H1 (cell line): ENCODE results near the gene BHLHE23. TPM values are rescaled to one million over a fixed set of nuclear protein-coding genes. Genes with fewer than 3 reads are reported as not detected.

Experiments used
- CBX5 ChIP-seq: fragments of 300-800, 300-1000 bp; sonication (generic); IDR thresholded peaks from 2 replicates; pipeline ENCODE4 v1.7.1; 2016; ENCODE audit warnings: antibody characterized with exemption, low read length, low read depth
- EP300 ChIP-seq, 2 experiments: IDR thresholded peaks; 1 replicate in 1 of 2; 2 replicates in 1 of 2; pipeline ENCODE4 v1.6.1; 2011 to 2012; ENCODE audit warnings: low read depth in 2 of 2, low read length in 2 of 2, mild to moderate bottlenecking in 2 of 2, borderline replicate concordance in 1 of 2, inconsistent platforms in 1 of 2, moderate library complexity in 1 of 2
- MAFK ChIP-seq: IDR thresholded peaks from 2 replicates; pipeline ENCODE4 v1.6.1; 2012; ENCODE audit warnings: low read depth, mild to moderate bottlenecking, improper control_type of control experiment, low read length
- RXRA ChIP-seq: IDR thresholded peaks from 2 replicates; pipeline ENCODE4 v1.6.1; 2011; ENCODE audit warnings: low read depth, mild to moderate bottlenecking, low read length, moderate library complexity; ENCODE audit not compliant: insufficient read depth
- TEAD4 ChIP-seq: IDR thresholded peaks from 2 replicates; pipeline ENCODE4 v1.6.1; 2012; ENCODE audit warnings: low read depth, low read length, inconsistent platforms, mixed read lengths
- ZNF274 ChIP-seq: IDR thresholded peaks from 2 replicates; pipeline ENCODE4 v1.7.0; 2012; ENCODE audit warnings: low read length, borderline replicate concordance; ENCODE audit errors: extremely low read depth
- polyA plus RNA-seq, 7 experiments: library from polyadenylated mRNA; depleted of rRNA in 3 of 7; stranded (reverse) in 5 of 7; unstranded in 2 of 7; fragments of >200 nt in 5 of 7; fragments of 200-250 nt in 2 of 7; gene quantifications; 1 replicate in 5 of 7; 2 replicates in 1 of 7; 4 replicates in 1 of 7; pipeline versions ENCODE4 v1.2.1 to v1.2.3, GENCODE V29; 2011 to 2013; ENCODE audit warnings: missing spikeins in 2 of 7, mixed read lengths in 2 of 7
- total RNA-seq: library from RNA; stranded (reverse); fragmentation: NEBNext Ultra II Directional; extraction: Animal tissue kit (Norgen Biotek cat#: 25700); gene quantifications from 2 replicates; pipeline ENCODE4 v1.2.1, GENCODE V29; 2021
- TF ChIP-seq, protein P1 (sequence below): IDR thresholded peaks from 2 replicates; pipeline ENCODE4 v1.6.1; 2012; ENCODE audit warnings: low read length, inconsistent platforms

The BHLHE23 gene
- total and polyA plus RNA-seq, 2 of the 8 experiments (the other 6 are each of a cell fraction or from before 2014, with no cell fraction given) = 0.47 TPM; not detected in 1

DNA sequence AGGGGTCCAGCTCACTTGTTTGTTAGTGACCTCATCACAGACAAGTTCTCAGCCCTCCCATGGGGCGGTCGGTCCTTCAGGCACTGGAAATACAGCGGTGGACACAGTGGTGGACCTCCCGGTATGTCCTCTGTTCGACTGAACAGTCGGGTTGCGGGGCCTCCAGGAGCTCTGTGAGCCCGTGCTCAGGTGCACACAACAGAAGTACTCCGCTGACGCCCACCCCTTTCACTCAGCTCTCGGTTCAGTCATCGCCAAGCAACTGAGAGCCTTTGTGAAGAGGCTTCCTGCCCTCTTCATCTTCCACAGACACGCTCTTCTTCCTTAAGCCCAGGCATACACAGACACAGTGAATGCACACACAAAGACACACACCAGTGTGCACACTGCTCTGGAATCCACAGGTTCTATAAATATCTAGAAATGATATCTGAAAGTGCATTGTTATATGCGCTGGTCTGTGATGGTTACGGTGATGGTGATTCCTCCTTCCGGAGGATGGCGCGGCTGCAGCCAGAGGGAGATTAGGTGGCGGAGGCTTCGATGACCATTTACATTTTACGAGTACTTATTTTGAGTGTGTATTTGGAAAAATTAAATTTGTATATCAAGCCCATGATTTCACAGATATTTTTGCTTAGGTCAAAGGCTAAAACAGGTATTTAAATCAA, 46.8 kb upstream of the BHLHE23 start (continued):
- TF ChIP-seq, protein P1, sequence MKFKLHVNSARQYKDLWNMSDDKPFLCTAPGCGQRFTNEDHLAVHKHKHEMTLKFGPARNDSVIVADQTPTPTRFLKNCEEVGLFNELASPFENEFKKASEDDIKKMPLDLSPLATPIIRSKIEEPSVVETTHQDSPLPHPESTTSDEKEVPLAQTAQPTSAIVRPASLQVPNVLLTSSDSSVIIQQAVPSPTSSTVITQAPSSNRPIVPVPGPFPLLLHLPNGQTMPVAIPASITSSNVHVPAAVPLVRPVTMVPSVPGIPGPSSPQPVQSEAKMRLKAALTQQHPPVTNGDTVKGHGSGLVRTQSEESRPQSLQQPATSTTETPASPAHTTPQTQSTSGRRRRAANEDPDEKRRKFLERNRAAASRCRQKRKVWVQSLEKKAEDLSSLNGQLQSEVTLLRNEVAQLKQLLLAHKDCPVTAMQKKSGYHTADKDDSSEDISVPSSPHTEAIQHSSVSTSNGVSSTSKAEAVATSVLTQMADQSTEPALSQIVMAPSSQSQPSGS = no peak
- no peak for TF ChIP-seq TEAD4
- TF ChIP-seq CBX5 = no peak
- TF ChIP-seq RXRA = no peak
- TF ChIP-seq MAFK = no peak
- no peak for TF ChIP-seq ZNF274
- TF ChIP-seq EP300 (IDR thresholded peaks at IDR 0.05; ENCODE audit: borderline replicate concordance in 1 of 2, low read depth in 2 of 2, low read length in 2 of 2) = no peak
